ENCODE results near the gene SLC22A12. TPM values are rescaled to one million over a fixed set of nuclear protein-coding genes. Genes with fewer than 3 reads are reported as not detected.

Gene SLC22A12
- not detected in 2 replicates for total RNA-seq

GRCh38 chr11:64590763-64591221, at the start of gene SLC22A12:
TSS of gene SLC22A12 (plus strand) at chr11:64591220. CDS start at chr11:64591557, 337 bp downstream.

Other genes starting within 250 kb of the SLC22A12 start
- gene RPS6KA4, start 232.1 kb upstream of the SLC22A12 start, total RNA-seq = 35.1 and 49.9 TPM in 2 replicates
- not detected in 2 replicates for gene SLC22A11, start 35.3 kb upstream of the SLC22A12 start, total RNA-seq
- gene NRXN2, start 132.0 kb downstream of the SLC22A12 start, total RNA-seq = under 0.01 TPM in 1 of 2 replicates, not detected in the other
- 0.27 and 0.50 TPM in 2 replicates for gene RASGRP2, start 152.9 kb downstream of the SLC22A12 start, total RNA-seq
- 0.22 and 0.27 TPM in 2 replicates for gene PYGM, start 168.8 kb downstream of the SLC22A12 start, total RNA-seq
- 192 and 220 TPM in 2 replicates for gene SF1, start 187.3 kb downstream of the SLC22A12 start, total RNA-seq
- 42.2 and 66.5 TPM in 2 replicates for gene MAP4K2, start 212.0 kb downstream of the SLC22A12 start, total RNA-seq
- 20.7 and 31.1 TPM in 2 replicates for gene MEN1, start 219.3 kb downstream of the SLC22A12 start, total RNA-seq

Measured in thoracic aorta endothelial cell (primary cell).